A673 (cell line): ENCODE results near the gene ZNF737. TPM values are rescaled to one million over a fixed set of nuclear protein-coding genes. Genes with fewer than 3 reads are reported as not detected.

Experiments
- BruUV-seq: library from RNA; stranded (reverse); fragments of 400-500 nt; replicated peaks from 2 replicates; lab custom pipeline; 2021; lab: Mats Ljungman, UMichigan
- CTCF ChIA-PET: fragments of 300-600 bp; sonication (Branson Sonifier 250); formaldehyde crosslinking; loops from one replicate; lab custom pipeline; 2022; ENCODE audit warnings: antibody characterized with exemption; lab: Charles Lee
- POLR2A ChIA-PET: fragments of 300-600 bp; sonication (Branson Sonifier 250); formaldehyde crosslinking; loops from one replicate; lab custom pipeline; 2022; ENCODE audit warnings: antibody characterized with exemption; ENCODE audit not compliant: low non-redundant PET; lab: Charles Lee
- DNase-seq: peaks from one replicate; pipeline ENCODE4 v3.0.0-alpha.2; 2015; ENCODE audit warnings: low spot score
- H3K27ac ChIP-seq: fragments of 200-600 bp; sonication (generic); 2 replicates; pipeline ENCODE4 v1.5.1; 2016; ENCODE audit warnings: mixed run types, low read depth, mild to moderate bottlenecking, mixed read lengths, antibody characterized with exemption, low read length; ENCODE audit not compliant: poor library complexity, severe bottlenecking
- H3K27me3 ChIP-seq: fragments of 200-600 bp; sonication (generic); replicated peaks from 2 replicates; pipeline ENCODE4 v1.6.1; 2017; ENCODE audit warnings: mixed run types, low read depth, mild to moderate bottlenecking, mixed read lengths, antibody characterized with exemption, low read length; ENCODE audit not compliant: insufficient read depth, poor library complexity
- H3K36me3 ChIP-seq: fragments of 200-600 bp; sonication (generic); 2 replicates; pipeline ENCODE4 v1.6.1; 2016; ENCODE audit warnings: mixed run types, mild to moderate bottlenecking, mixed read lengths, antibody characterized with exemption, low read length; ENCODE audit not compliant: insufficient read depth, poor library complexity, severe bottlenecking
- H3K4me1 ChIP-seq: fragments of 200-600 bp; sonication (generic); 2 replicates; pipeline ENCODE4 v1.6.1; 2017; ENCODE audit warnings: mixed run types, mild to moderate bottlenecking, mixed read lengths, antibody characterized with exemption, low read length; ENCODE audit not compliant: insufficient read depth, poor library complexity, severe bottlenecking
- H3K4me3 ChIP-seq: fragments of 200-600 bp; sonication (generic); 2 replicates; pipeline ENCODE4 v1.5.1; 2016; ENCODE audit warnings: low read depth, mixed run types, mild to moderate bottlenecking, mixed read lengths, low read length; ENCODE audit not compliant: poor library complexity, severe bottlenecking
- H3K9me3 ChIP-seq: fragments of 200-600 bp; sonication (generic); 2 replicates; pipeline ENCODE4 v1.6.1; 2016; ENCODE audit warnings: mixed run types, low read depth, mild to moderate bottlenecking, mixed read lengths, antibody characterized with exemption, low read length; ENCODE audit not compliant: poor library complexity, severe bottlenecking
- CTCF ChIP-seq: fragments of 300-800, 200-600 bp; sonication (generic); conservative IDR thresholded peaks from 2 replicates; pipeline ENCODE4 v1.5.1; 2017; ENCODE audit warnings: low read depth, mild to moderate bottlenecking, antibody characterized with exemption, low read length, moderate library complexity, mixed read lengths
- EZH2 ChIP-seq: fragments of 200-600 bp; sonication (generic); IDR thresholded peaks from 2 replicates; pipeline ENCODE4 v1.6.1; 2017; ENCODE audit warnings: borderline replicate concordance, low read depth, mild to moderate bottlenecking, mixed read lengths, antibody characterized with exemption, low read length; ENCODE audit not compliant: poor library complexity, severe bottlenecking
- intact Hi-C: fragments of 100-400 bp; cut with micrococcal nuclease; formaldehyde crosslinking; loops from one replicate; pipeline ENCODE4 v1.10.0; 2022; ENCODE audit not compliant: unreplicated experiment
- total RNA-seq: library from RNA; stranded (reverse); gene quantifications from 2 replicates; pipeline ENCODE4 v1.2.3, GENCODE V29; 2021

ZNF737 gene
- total RNA-seq, 1 experiment from 2014 or later, result 2.7 TPM

- no peaks in the 10 kb centered on the region for H3K36me3 ChIP-seq
- no TSS peak for BruUV-seq
- no peak for TF ChIP-seq CTCF
- TF ChIP-seq EZH2, result no peak
- no peak for DNase-seq
- no peaks in the 10 kb centered on the region for H3K4me1 ChIP-seq
- intact Hi-C loops, result no loop called here
- H3K4me3 ChIP-seq, result no peak overlapping the region
- no peaks in the 10 kb centered on the region for H3K27me3 ChIP-seq
- ChIA-PET POLR2A (no interaction called here), CTCF (no interaction called here)
- H3K9me3 ChIP-seq, result peaks cover 54% of the 10 kb centered on the region
- H3K27ac ChIP-seq, result no peak overlapping the region
Observed at GRCh38 chr19:20503476-20503875, 62.1 kb downstream of the ZNF737 start.

Other genes with a start within 250 kb of the ZNF737 start
- 1.4 and 2.2 TPM in 2 replicates for gene ZNF626, start 95.8 kb upstream of the ZNF737 start, total RNA-seq
- gene ZNF66, start 210.5 kb upstream of the ZNF737 start, total RNA-seq, result 4.3 and 4.7 TPM in 2 replicates